ENCODE measurements around the gene MACROD2.

DNA sequence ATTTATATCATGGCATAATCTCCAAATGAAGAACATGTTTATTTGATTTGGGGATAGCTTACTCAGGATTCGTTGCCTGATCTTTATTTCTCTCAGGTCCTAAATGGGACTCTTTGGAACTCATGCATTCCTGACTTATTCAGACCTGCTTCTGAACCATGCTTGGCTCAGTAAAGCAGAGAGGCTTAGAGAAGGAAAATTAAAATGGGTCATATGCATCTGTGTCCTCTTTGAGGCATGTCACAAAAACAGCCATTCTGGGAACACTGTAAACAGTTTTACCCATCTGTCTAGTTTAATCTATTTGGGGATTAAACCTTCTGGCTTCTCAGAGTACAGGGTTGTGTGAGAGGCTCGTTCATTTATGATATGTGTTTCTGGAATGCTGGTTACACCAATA is 1560.6 kb downstream of the MACROD2 start:
- TF ChIP-seq POLR2A (IDR thresholded peaks at IDR 0.05) = no peak
- TF ChIP-seq, protein P1, sequence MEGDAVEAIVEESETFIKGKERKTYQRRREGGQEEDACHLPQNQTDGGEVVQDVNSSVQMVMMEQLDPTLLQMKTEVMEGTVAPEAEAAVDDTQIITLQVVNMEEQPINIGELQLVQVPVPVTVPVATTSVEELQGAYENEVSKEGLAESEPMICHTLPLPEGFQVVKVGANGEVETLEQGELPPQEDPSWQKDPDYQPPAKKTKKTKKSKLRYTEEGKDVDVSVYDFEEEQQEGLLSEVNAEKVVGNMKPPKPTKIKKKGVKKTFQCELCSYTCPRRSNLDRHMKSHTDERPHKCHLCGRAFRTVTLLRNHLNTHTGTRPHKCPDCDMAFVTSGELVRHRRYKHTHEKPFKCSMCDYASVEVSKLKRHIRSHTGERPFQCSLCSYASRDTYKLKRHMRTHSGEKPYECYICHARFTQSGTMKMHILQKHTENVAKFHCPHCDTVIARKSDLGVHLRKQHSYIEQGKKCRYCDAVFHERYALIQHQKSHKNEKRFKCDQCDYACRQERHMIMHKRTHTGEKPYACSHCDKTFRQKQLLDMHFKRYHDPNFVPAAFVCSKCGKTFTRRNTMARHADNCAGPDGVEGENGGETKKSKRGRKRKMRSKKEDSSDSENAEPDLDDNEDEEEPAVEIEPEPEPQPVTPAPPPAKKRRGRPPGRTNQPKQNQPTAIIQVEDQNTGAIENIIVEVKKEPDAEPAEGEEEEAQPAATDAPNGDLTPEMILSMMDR (IDR thresholded peaks at IDR 0.05) = no peak

Data from uterus (tissue), 2 donors.